ENCODE measurements around the gene SYF2. TPM values are rescaled to one million over a fixed set of nuclear protein-coding genes. Genes with fewer than 3 reads are reported as not detected.

Gene SYF2
- total and polyA plus RNA-seq, 2 of the 13 experiments (the other 11 are each of a cell fraction or from before 2014, with no cell fraction given), result 17.8 to 34.1 TPM

- TF ChIP-seq RFX3 (CRISPR knock-in tag; IDR thresholded peaks at IDR 0.05), result no peak
- TF ChIP-seq SP140L (CRISPR knock-in tag; IDR thresholded peaks at IDR 0.05; ENCODE audit: borderline replicate concordance), result no peak
- TF ChIP-seq, protein P1, sequence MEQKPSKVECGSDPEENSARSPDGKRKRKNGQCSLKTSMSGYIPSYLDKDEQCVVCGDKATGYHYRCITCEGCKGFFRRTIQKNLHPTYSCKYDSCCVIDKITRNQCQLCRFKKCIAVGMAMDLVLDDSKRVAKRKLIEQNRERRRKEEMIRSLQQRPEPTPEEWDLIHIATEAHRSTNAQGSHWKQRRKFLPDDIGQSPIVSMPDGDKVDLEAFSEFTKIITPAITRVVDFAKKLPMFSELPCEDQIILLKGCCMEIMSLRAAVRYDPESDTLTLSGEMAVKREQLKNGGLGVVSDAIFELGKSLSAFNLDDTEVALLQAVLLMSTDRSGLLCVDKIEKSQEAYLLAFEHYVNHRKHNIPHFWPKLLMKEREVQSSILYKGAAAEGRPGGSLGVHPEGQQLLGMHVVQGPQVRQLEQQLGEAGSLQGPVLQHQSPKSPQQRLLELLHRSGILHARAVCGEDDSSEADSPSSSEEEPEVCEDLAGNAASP (CRISPR knock-in tag; IDR thresholded peaks at IDR 0.05; ENCODE audit: borderline replicate concordance), result no peak
- no peak for TF ChIP-seq CHD4 (IDR thresholded peaks at IDR 0.05; ENCODE audit: borderline replicate concordance, low read length)
- TF ChIP-seq ZNF383 (CRISPR knock-in tag; IDR thresholded peaks at IDR 0.05; ENCODE audit: borderline replicate concordance), result no peak
- peak; percentile 28; the same call in 1 of the 2 replicates for TF ChIP-seq ZGPAT (CRISPR knock-in tag; IDR thresholded peaks at IDR 0.05)
- TF ChIP-seq HOMEZ (CRISPR knock-in tag; IDR thresholded peaks at IDR 0.05; ENCODE audit: low read depth), result no peak
- peak; percentile 23; the same call in 1 of the 2 replicates for TF ChIP-seq RXRB (CRISPR knock-in tag; IDR thresholded peaks at IDR 0.05; ENCODE audit: borderline replicate concordance)
- TF ChIP-seq ZNF24 (IDR thresholded peaks at IDR 0.05), result no peak
- no peak for TF ChIP-seq HNF1A (IDR thresholded peaks at IDR 0.05; ENCODE audit: low read depth)
- no peak for TF ChIP-seq HNF1A (CRISPR knock-in tag; IDR thresholded peaks at IDR 0.05; ENCODE audit: borderline replicate concordance)
- TF ChIP-seq, protein P2, sequence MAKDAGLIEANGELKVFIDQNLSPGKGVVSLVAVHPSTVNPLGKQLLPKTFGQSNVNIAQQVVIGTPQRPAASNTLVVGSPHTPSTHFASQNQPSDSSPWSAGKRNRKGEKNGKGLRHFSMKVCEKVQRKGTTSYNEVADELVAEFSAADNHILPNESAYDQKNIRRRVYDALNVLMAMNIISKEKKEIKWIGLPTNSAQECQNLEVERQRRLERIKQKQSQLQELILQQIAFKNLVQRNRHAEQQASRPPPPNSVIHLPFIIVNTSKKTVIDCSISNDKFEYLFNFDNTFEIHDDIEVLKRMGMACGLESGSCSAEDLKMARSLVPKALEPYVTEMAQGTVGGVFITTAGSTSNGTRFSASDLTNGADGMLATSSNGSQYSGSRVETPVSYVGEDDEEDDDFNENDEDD (CRISPR knock-in tag; IDR thresholded peaks at IDR 0.05; ENCODE audit: borderline replicate concordance), result peak; percentile 30; the same call in 1 of the 2 replicates
- no peak for TF ChIP-seq MIER2 (CRISPR knock-in tag; IDR thresholded peaks at IDR 0.05)
- no peak for TF ChIP-seq ATAD3A (CRISPR knock-in tag; IDR thresholded peaks at IDR 0.05)
- no peak for TF ChIP-seq ZNF230 (CRISPR knock-in tag; IDR thresholded peaks at IDR 0.05)
- TF ChIP-seq KMT2A (CRISPR knock-in tag; IDR thresholded peaks at IDR 0.05), result peak; percentile 47; the same call in 1 of the 2 replicates
- TF ChIP-seq ZNF747 (CRISPR knock-in tag; IDR thresholded peaks at IDR 0.05; ENCODE audit: borderline replicate concordance), result no peak
- no peak for TF ChIP-seq ZNF776 (CRISPR knock-in tag; IDR thresholded peaks at IDR 0.05)
These were observed 34.9 kb downstream of the SYF2 start (continued) for GRCh38 chr1:25197235-25197975.

Measured in HepG2 (cell line).